ENCODE measurements around the gene ARNT2.

ARNT2 gene

DNA sequence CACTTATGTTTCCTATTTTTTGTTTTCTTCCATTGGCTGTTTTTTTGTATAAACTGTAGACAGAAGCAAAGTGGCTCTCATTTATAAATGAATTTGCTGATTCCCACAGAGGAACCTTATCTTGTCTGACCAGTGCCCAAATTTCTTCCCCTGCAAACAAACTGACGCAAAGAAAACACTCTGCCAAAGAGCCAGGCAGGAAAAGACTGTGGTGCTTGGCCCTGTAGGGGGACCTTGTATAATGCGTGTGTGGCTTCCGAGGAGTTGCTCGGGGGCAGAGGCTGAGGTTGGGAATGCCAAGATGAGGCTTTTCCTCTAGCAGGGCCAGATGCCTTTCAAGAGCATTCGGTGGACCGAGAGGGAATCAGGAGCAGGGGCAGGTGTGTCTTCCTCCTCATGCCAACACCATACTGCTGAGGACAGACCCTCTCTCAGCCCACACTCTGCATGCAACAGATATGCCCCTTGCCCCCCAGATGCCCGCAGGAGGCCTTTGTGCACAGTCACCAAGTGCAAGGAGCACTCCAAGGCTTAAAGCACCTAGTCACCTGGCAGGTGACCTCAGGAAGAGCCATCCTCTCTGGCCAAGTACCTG, 186.7 kb downstream of the ARNT2 start:
- H3K4me3 ChIP-seq (ENCODE audit: low read depth, low read length) = no peak overlapping the region

DNA sequence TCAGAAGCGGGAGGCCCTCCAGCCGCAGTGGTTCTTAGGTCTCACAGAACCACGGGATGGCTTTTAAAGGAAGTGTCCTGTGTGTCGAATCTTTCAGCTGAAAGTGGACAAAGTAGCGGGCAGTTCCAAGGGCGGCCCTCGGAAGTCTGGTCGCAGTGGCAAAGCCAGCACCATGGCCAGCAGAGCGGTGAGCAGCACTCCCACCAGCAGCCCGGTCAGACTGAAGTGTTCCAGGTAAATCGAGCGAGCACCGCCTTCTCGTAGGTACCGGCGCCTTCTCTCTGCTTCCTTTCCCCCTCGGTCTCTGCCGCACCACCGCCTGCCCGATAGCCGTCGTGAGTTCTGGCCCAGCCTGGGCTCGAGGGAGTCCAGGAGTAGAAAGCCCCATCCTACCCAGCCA, 187.3 kb downstream of the ARNT2 start:
- H3K4me3 ChIP-seq (ENCODE audit: low read depth, low read length) = no peak overlapping the region

DNA sequence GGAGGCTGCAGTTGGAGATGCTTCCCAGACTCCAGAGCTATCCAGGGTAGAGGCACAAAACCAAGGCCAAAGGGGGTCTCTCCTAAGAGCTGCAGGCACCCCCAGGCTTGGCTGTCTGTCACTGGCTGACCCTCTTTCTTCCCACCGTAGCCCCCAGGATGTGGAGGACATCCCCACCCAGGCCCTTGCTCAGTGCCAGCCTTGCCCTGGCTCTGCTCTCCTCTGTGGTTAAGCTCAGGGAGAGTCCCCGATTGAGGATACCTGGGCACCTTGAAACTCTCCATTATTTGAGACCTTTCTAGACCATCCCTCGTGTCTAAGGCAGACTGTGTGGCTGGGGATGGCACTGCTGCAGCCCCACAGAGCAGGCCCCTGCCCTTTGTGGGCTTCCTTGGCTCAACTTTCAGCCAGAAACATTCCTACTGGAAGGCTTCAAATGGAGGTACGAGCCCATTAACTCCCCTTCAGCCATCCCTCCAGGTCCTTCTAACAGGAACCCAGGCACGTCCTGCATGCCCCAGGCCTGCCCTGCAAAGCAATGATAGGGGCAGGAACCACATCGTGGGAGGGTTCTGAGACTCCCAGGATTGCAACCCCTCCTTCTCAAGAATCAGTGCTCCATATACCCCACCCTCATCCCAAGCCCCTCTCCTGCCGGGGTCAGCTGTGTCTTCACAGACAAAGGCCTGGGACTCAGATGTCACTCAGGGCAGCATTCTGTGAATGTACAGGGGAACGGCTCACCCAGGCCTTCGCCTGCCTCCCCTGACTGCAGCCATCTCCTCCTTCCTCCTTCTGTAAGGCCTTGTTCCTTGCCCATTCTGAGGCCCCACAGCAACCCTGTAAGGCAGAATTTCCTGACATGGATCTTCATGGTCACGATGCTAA, 188.0 kb downstream of the ARNT2 start:
- no peak overlapping the region for H3K4me3 ChIP-seq (ENCODE audit: low read depth, low read length)

DNA sequence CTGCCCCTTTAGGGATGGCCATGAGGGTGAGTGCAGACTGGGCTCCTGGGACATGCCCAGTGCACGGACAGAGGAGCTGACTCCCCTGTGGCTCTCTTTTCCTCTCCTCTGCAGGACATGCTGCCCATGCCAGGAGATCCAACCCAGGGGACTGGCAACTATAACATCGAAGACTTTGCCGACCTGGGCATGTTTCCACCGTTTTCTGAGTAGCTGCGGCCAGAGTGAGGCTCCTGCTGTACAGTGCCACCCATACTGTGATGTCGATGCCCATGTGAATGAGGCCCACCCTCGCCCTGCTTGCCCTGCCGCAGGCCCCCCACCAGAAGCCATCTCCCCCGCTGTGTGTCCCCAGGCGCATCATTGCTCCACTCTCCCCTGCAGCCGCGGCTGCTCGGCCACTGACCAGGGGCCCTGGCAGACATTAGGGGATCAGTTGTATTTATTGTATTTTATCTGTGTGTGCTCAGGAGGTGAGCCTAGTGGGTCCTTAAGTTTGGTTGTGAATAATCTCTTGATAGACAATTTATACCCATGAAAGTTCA, 189.4 kb downstream of the ARNT2 start:
- no peak overlapping the region for H3K4me3 ChIP-seq (ENCODE audit: low read depth, low read length)

DNA sequence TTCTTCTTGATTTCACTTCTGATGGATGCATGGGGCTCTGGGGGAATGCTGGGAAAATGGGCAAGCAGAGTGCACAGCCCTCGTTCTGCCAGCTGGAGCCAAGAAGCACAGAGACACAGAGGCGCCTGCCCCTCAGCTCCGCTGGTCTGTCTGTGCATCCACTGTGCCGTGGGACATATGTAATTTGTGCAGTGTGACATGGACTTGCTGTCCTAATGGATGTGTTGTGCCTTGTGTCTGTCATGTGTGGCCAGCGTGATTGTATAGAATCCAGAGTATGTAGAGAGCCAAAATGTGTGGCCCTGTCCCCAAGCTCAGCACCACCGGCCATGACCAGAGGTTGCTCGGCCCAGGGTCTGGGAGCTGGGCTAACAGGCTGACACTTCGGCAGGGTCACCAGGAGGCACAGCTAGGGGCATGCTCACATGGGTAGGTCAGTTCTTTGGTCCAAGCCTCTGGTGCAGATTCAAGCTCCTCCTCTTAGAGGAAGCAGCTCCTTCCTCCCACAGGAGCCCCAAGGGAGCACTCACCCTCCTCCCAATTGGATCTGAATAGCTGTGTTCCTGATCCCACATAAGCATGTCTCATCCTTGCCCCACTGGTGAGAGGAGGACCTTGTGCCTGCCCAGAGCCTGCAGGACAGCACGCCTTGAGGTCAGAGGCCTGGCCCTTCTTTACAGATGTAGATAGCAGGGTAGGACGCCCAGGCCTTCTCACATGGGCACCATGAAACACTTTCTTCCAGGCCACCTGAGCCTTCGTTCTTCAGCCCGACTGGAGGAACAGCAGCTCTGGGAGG, 190.1 kb downstream of the ARNT2 start:
- no peak overlapping the region for H3K4me3 ChIP-seq (ENCODE audit: low read depth, low read length)

DNA sequence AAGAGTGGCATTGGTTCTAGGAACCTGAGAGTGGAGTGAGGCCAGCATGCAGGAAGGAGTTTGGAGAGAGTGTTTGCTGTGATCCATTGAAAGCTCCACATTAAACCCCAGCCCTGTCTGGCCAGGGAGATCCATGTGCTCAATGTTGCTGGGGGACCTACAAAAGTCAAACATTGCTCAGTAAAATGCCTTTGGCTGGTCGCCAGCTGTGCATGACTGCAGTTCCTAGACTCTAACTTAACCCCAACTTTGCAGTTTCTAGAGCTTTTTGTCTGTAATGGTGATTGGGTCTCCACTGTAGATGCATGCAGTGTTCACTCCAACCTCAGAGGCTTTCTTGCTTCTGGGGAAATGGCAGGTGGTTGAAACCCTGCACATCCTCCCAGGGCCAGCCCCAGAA, 191.2 kb downstream of the ARNT2 start:
- H3K4me3 ChIP-seq (ENCODE audit: low read depth, low read length) = no peak overlapping the region

DNA sequence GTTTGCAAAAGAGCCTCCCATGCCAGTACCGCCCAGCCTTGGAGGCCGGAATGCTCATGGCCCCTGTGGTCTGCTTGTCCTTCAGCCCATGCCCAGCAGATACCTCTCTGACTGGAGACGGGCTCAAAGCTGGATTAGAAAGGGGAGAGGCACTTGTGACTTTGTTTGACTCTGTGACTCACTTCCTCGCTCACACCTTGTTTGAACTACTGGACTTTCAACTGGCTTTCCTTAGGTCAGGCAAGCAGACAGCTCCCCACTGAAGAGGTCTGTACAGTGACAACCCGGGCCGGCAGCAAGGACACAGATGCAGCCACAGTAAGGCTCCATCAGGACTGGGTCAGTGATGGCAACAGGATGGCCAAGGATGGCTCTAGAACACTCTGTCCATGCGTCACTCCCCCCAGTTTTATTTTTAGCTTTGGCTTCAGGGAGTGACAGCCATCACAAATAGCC, 192.4 kb downstream of the ARNT2 start:
- no peak overlapping the region for H3K4me3 ChIP-seq (ENCODE audit: low read depth, low read length)

DNA sequence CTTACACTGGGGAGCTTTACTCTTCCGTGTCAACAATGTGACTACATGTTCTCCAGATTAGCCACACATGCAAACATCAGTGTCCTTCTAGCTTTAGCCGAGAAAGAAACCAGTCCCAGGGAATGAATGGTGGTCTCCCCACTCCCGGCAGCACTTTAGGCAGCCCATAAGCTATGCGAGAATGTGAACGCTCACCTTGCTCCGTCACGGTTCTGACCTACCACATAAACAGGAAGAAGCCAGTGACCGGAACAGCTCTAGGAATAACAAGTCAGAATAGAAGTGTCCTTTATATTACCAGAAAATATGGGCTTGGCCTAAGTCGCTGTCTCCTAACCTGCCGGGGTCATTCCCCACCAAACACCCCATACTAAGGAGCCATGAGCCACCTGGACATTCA, 192.9 kb downstream of the ARNT2 start:
- no peak overlapping the region for H3K4me3 ChIP-seq (ENCODE audit: low read depth, low read length)

DNA sequence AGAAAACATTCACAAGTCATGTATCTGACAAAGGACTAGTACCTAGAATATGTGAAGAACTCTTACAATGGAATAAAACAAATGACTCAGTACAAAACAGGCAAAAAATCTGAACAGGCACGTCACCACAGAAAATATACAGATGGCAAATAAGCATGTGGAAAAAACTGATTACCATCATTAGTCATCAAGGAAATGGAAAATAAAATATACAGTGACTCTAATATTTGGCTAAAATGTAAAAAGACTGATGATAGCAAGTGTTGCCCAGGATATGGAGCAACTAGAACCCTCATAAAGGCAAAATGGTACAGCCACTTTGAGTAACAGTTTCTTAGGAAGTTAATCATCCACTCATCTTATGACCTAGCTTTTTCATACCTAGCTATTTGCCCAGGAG, 195.2 kb downstream of the ARNT2 start:
- H3K4me3 ChIP-seq (ENCODE audit: low read depth, low read length) = no peak overlapping the region

DNA sequence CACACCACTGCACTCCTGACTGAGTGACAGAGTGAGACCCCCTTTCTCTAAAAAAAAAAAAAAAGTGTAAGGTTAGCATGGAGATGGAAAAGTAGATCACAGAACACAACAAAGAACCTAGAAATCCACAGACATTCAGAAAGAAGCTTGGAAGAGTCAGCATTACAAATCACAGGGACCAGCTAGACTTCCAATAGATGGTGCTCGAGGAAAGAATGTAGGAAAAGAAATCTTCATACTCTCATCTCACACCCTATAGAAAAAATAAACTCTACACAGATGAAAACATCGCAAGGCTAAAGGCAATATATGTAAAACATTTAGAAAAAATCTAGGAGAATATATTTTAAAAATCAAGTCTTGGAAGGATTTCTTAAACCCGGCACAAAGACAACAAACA, 196.4 kb downstream of the ARNT2 start:
- no peak overlapping the region for H3K4me3 ChIP-seq (ENCODE audit: low read depth, low read length)

DNA sequence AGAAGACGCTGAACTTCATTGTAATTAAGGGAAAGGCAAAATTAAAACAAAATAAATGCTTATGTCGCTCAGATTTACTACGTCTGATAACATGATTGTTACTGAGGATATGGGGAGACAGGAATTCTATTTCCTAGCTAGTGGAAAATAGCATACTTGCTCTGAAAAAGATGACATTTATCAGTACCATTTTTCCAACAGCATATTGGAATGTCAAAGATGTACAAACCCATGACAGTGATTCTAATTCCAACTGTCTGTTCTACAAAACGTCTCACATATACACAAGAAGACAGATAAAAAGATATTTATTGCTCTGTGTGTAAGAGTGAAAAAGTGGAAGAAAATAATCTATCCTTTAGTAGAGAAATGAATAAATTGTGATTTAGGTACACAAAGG, 197.1 kb downstream of the ARNT2 start:
- H3K4me3 ChIP-seq (ENCODE audit: low read depth, low read length) = no peak overlapping the region

DNA sequence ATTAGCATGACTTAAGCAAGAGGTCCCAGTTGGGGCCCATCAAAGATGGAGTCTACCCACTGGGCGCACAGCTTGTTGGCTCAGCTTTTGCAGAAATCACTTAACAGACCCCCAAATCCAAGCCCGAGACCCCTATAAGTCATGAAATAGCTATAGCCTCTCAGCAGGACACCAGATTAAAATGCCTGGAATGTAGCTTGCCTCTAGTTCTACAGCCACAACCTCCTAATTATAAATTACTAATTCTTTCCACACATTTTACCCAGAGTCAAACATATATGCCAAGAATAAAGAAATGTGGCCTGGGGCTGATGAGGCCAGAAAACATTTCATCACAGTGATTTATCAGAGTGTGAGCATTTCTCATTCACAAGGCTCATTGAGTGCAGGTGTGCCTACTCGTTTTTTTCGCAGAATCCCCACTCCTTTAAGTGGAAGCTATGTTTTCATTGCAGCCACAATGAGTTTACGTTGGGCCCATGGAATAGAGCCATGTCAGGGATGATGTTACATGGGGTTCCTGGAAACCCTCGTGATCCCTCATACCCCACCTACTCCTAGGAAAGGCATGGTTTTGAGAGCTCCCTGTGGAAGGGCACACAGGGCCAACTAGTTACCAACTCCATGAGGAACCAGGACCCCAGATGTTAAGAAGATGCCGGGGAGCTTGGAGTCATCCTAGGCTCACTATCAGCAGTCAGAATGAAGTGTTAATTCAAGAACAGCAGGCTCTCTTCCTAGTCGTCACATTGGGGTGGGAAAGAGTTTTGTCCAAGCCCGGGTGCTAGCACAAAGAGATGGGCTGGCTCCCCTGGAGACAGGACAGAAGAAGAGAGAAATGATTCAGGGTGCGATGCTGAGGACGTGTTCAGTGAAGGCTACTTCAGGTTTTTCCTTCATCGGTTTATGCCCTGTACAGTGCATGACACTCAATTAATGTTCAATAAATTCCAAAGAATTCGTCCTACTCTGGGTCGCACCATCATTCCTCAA, 200.7 kb downstream of the ARNT2 start:
- no peak overlapping the region for H3K4me3 ChIP-seq (ENCODE audit: low read depth, low read length)

DNA sequence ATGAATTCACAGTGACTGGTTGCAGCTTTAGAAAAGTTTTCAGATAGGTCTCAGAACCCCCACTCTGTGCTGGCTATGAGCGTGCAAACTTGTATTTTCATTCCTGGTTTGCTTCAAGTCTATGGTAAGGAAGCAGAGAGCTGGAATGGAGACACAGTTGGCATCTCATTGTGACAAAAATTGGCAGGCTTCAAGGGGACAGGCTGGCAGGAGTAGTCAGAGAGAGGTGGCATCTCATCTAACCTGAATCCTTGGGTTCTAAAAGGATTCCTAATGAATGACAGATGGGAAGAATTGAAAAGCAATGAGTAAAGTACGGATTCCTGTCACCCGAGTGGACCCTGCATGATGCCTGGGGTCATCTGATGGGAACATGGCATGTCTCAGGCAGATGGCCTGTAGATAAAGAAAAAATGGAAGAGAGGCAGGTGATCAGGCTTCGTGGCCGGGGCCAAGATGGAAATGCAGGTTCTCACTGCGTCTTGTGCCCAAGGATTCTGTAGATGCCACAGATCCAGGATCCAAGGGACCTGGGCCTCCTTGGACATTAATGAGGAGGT, 201.5 kb downstream of the ARNT2 start:
- no peak overlapping the region for H3K4me3 ChIP-seq (ENCODE audit: low read depth, low read length)

DNA sequence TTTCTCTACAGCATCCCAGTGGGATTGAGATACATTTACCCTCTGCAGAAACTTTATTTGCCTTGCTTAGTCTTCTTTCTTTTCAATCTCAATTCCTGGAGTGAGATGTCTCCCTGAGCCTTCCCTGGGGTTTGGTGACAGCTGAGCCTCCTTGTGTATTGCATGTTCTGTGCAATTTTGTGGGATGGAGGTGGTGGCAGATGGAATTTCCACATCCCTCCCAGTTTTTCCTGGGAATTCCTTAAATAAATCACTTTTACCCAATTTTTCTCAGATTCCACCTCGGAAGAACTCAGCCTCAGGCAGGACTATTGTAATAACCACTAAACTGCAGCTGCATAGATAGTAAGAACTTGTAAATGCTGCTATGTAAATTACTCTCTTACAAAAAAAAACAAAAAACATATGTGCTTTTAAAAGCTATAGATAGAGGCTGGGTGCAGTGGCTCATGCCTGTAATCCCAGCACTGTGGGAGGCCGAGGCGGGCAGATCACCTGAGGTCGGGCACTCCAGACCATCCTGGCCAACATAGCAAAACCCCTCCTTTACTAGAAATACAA, 202.4 kb downstream of the ARNT2 start:
- H3K4me3 ChIP-seq (ENCODE audit: low read depth, low read length) = no peak overlapping the region

DNA sequence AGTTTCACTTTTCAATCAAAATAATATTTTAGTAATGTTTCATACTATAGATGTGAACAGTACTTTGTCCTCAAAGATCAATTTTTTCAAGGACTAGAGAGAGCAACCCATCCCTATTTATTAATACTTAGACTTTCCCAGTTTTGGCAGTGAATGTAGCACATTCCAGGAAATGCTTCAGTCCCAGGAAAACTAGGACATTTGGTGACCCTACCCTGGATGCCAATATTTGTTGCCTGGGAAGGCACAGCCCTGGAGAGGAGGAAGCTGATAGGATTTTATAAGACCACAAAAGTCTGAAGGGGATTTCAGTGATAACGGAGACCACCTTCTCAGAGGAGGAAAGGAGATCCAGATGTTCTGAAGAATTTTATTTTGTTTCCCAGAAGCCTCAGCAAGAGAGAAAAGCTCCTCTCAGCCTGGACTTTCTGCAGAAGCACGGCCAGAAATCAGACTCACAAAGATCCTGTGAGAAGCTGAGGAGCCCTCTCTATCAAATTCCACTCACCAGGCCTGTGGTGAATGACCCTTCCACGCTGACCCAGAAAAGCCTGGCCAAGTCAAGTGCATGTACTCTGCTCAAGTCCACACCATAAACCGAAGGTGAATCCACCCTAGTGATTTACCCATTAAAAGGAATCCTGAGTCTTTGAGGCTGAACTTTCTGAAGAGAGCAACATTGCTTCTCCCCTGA, 203.3 kb downstream of the ARNT2 start:
- no peak overlapping the region for H3K4me3 ChIP-seq (ENCODE audit: low read depth, low read length)

DNA sequence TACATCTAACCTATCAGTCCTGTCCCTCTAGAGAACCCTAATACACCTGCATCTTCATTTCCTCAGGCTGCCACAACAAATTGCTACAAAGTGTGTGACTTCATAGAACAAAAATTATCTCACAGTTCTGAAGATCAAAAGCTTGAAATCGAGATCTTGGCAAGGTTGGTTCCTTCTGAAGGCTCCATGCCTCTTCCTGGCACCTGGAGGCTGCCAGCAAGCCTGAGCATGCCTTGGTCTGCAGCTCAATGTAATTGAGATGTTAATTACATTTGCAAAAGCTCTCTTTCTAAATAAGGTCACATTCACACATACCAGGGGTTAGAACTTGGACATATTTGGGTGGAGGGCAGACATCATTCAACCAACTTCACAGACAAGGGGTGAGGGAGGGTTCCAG, 204.5 kb downstream of the ARNT2 start:
- H3K4me3 ChIP-seq (ENCODE audit: low read depth, low read length) = no peak overlapping the region

DNA sequence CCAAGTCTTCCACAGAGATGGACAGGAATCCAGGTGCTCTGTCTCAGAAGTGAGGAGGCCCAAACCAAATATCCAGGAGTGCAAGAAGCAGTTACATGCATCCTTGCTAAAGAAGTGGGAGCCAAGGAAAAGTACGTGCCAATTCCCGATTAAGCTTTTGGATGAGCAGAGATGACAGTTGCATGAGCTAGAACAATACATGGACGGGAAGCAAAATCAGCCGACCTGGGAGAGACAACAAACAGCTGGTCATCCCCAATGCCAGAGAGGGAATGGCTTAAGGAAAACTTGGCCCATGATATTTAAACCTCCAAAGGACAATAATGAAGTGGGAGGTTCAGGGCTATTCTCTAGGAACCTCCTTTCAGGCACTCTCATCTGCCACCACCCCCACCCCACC, 204.9 kb downstream of the ARNT2 start:
- H3K4me3 ChIP-seq (ENCODE audit: low read depth, low read length) = no peak overlapping the region

DNA sequence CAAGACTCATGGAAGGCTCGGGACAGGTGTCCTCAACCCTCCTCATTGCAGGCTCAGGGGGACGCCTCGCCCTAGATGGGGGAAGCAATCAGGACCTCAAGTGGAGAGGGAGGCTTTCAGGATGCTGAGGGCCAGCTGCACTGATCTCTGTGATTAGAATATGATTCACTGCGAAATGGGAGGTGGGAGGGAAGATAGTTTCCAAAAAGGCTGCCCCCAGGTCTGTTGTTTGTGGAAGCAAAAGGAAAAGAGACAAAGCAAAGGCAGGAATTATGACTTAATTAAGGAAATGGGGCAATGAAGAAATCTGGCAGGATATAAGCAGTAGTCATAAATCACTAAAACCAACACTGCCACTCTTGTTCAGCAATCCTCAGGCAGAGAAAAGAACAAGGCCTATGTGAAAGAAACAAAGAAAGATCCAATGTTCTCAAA, 205.3 kb downstream of the ARNT2 start:
- H3K4me3 ChIP-seq (ENCODE audit: low read depth, low read length) = no peak overlapping the region

DNA sequence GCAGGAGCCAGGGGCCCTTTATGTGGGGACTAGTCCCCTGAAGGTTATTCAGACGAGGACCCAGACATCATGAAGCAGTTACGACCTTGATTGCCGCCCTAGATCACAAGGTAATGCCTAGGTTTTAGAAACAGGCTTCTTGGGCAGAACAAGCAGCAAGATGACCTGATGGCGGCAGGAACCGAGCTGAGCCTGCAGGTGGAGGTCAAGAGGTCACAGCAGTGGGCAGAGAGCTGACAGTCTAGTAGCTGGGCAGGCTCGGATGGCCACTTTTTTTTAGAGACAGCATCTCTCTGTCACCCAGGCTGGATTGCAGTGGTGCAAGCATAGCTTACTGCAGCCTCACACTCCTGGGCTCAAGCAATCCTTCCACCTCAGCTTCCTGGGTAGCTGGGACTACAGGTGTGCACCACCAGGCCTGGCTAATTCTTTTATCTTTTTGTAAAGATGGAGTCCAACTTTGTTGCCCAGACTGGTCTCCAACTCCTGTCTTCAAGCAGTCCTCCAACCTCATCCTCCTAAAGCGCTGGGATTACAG, 207.4 kb downstream of the ARNT2 start:
- no peak overlapping the region for H3K4me3 ChIP-seq (ENCODE audit: low read depth, low read length)
